ENCODE data around the gene PLA2G6.

PLA2G6 gene, protein sequence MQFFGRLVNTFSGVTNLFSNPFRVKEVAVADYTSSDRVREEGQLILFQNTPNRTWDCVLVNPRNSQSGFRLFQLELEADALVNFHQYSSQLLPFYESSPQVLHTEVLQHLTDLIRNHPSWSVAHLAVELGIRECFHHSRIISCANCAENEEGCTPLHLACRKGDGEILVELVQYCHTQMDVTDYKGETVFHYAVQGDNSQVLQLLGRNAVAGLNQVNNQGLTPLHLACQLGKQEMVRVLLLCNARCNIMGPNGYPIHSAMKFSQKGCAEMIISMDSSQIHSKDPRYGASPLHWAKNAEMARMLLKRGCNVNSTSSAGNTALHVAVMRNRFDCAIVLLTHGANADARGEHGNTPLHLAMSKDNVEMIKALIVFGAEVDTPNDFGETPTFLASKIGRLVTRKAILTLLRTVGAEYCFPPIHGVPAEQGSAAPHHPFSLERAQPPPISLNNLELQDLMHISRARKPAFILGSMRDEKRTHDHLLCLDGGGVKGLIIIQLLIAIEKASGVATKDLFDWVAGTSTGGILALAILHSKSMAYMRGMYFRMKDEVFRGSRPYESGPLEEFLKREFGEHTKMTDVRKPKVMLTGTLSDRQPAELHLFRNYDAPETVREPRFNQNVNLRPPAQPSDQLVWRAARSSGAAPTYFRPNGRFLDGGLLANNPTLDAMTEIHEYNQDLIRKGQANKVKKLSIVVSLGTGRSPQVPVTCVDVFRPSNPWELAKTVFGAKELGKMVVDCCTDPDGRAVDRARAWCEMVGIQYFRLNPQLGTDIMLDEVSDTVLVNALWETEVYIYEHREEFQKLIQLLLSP

GRCh38 chr22:38181453-38182200, at the start of gene PLA2G6:
TSS of gene PLA2G6 (minus strand) at chr22:38181830. CDS start at chr22:38169426, 12,404 bp downstream.
- DNase-seq (ENCODE audit: insufficient read length, low spot score) (peak; percentile 80), FAIRE-seq (peak; percentile 23)
- TF ChIP-seq POLR2A (IDR thresholded peaks at IDR 0.05; ENCODE audit: low read depth, low read length): 0 out of 2 replicates have a peak, but pooled peaks have one; percentile 14

GRCh38 chr22:38230916-38231315, 49.3 kb upstream of the PLA2G6 start:
- FAIRE-seq (no peak), DNase-seq (ENCODE audit: insufficient read length, low spot score) (no peak)
- TF ChIP-seq POLR2A (IDR thresholded peaks at IDR 0.05; ENCODE audit: low read depth, low read length): no peak

GRCh38 chr22:38230108-38230825, 48.6 kb upstream of the PLA2G6 start:
- no peak for DNase-seq (ENCODE audit: insufficient read length, low spot score)
- TF ChIP-seq POLR2A (IDR thresholded peaks at IDR 0.05; ENCODE audit: low read depth, low read length): no peak
- FAIRE-seq: no peak

- TF ChIP-seq POLR2A (IDR thresholded peaks at IDR 0.05; ENCODE audit: low read depth, low read length): no peak
- peak; percentile 52 for DNase-seq (ENCODE audit: insufficient read length, low spot score)
- FAIRE-seq: peak; percentile 80
Observed at GRCh38 chr22:38228873-38229740, 47.5 kb upstream of the PLA2G6 start.

- no peak for TF ChIP-seq POLR2A (IDR thresholded peaks at IDR 0.05; ENCODE audit: low read depth, low read length)
- no peak for DNase-seq (ENCODE audit: insufficient read length, low spot score)
- no peak for FAIRE-seq
Observed at GRCh38 chr22:38228326-38228872, 46.8 kb upstream of the PLA2G6 start.

DNA sequence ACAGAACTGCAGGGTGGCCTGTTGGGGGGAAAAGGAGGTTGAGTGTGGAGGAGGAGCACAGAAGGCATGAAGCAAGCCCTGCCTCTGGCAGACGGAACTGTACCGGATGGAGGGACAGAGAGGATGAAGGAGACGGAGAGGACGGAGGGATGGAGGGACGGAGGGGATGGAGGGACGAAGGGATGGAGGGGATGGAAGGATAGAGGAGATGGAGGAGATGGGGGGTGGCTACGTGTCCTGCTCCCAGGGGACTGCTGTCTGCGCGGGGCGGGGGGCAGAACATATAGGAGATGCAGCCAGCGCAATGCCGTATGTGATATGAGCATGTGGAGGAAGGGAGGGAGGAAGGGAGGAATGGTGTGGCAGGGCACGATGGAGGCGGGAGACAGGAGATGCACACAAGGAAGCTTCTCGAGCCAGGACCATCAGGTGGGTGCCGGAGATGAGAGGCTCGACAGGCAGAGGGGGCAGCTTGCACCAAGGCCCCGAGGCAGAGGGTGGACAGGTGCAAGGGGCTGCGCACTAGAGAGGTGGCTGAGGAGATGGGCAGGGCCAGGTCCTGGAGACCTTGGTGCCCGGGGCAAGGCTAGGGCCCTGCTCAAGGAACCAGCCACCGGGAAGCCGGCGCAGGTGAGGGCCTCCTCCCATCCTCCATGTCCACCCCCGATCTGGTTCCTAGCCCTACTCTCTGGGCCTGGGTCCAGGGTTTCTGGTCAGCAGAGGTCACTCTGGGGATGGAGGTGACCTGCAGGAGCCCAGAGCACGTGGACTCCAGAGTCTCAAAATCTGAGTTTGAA, 45.4 kb upstream of the PLA2G6 start:
- no peak for FAIRE-seq
- TF ChIP-seq POLR2A (IDR thresholded peaks at IDR 0.05; ENCODE audit: low read depth, low read length): no peak
- DNase-seq (ENCODE audit: insufficient read length, low spot score): no peak

- FAIRE-seq: no peak
- no peak for DNase-seq (ENCODE audit: insufficient read length, low spot score)
- TF ChIP-seq POLR2A (IDR thresholded peaks at IDR 0.05; ENCODE audit: low read depth, low read length): no peak
Observed at GRCh38 chr22:38223289-38223960, 41.8 kb upstream of the PLA2G6 start.

DNA sequence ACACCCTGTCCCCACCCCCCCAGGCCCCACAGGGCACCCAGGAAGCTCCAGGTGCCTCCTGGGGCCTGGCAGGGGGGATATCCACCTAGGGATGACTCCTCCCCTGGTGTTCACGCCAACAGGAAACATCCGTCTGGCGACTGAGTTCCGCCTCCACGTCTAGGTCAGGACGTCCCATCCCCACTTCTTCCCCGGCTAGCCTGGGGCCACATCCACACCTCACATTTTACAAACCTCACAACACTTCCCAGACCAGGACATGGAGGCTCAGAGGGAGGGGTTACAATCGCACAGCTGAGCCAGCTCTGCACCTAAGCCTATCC, 41.1 kb upstream of the PLA2G6 start:
- DNase-seq (ENCODE audit: insufficient read length, low spot score) (no peak), FAIRE-seq (no peak)
- no peak for TF ChIP-seq POLR2A (IDR thresholded peaks at IDR 0.05; ENCODE audit: low read depth, low read length)

GRCh38 chr22:38221908-38222796, 40.5 kb upstream of the PLA2G6 start:
- DNase-seq (ENCODE audit: insufficient read length, low spot score): no peak
- no peak for TF ChIP-seq POLR2A (IDR thresholded peaks at IDR 0.05; ENCODE audit: low read depth, low read length)

DNA sequence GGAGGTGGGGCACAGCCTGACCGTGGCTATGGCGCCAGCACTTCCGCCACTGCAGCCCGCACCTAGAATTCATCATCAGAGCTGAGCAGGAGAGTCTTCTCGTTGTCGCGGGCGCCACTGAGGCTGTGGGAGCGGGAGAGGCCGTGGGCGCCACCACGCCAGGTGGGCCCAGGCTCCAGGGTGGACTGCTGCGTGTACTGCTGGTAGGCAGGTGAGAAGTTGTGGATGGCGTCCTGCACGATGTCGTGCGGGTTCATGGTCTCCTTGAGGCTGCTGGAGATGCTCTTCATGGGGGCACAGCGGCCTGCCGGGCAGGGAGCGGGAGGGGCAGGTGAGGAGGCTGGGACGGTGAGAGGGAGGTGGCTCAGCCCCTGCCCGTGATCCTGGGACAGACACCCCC, 39.8 kb upstream of the PLA2G6 start:
- FAIRE-seq (no peak), DNase-seq (ENCODE audit: insufficient read length, low spot score) (no peak)
- no peak for TF ChIP-seq POLR2A (IDR thresholded peaks at IDR 0.05; ENCODE audit: low read depth, low read length)

More at GRCh38 chr22:38221908-38222796, 40.5 kb upstream of the PLA2G6 start:
- no peak for FAIRE-seq
